A549 (cell line): ENCODE results near the gene SEPHS1.

Experiments used
- BHLHE40 ChIP-seq: IDR thresholded peaks from 2 replicates; pipeline ENCODE4 v1.6.1; 2012; ENCODE audit warnings: low read depth, low read length, inconsistent platforms
- CBX8 ChIP-seq: fragments of 200-600 bp; sonication (generic); IDR thresholded peaks from 2 replicates; pipeline ENCODE4 v1.6.1; 2016
- CEBPB ChIP-seq, 2 experiments: fragments of >200 bp in 1 of 2; sonication (Bioruptor Twin) in 1 of 2; formaldehyde crosslinking in 1 of 2; IDR thresholded peaks; 2 replicates each; pipeline ENCODE4 v1.6.1; 2012 to 2016
- EP300 ChIP-seq, 2 experiments: fragments of >200 bp; sonication (Bioruptor Twin); formaldehyde crosslinking; IDR thresholded peaks; 2 replicates in 1 of 2; 3 replicates in 1 of 2; pipeline ENCODE4 v1.6.1; 2016 to 2017
- MAZ ChIP-seq: fragments of 150-350 bp; IDR thresholded peaks from 2 replicates; pipeline ENCODE4 v1.6.1; 2014; ENCODE audit warnings: antibody characterized with exemption, low read depth, low read length, borderline replicate concordance
- NR3C1 ChIP-seq: fragments of >200 bp; sonication (Bioruptor Twin); formaldehyde crosslinking; IDR thresholded peaks from 3 replicates; pipeline ENCODE4 v1.6.1; 2017
- PHF8 ChIP-seq: fragments of 200-600 bp; sonication (generic); IDR thresholded peaks from 2 replicates; pipeline ENCODE4 v1.6.1; 2016; ENCODE audit warnings: low read depth, mild to moderate bottlenecking, antibody characterized with exemption, moderate library complexity, borderline replicate concordance
- POLR2A ChIP-seq: IDR thresholded peaks from 2 replicates; pipeline ENCODE4 v1.6.1; 2012; ENCODE audit warnings: mild to moderate bottlenecking, low read length
- SMC3 ChIP-seq: fragments of >200 bp; sonication (Bioruptor Twin); formaldehyde crosslinking; IDR thresholded peaks from 3 replicates; pipeline ENCODE4 v1.6.1; 2018; ENCODE audit warnings: inconsistent platforms
- TF ChIP-seq, protein P1 (sequence below): fragments of >200 bp; sonication (Bioruptor Twin); formaldehyde crosslinking; IDR thresholded peaks from 3 replicates; pipeline ENCODE4 v1.5.1; 2016
- TF ChIP-seq, protein P2 (sequence below): fragments of 250-450 bp; sonication (Bioruptor Pico); IDR thresholded peaks from 2 replicates; pipeline ENCODE4 v1.5.0; 2021; ENCODE audit warnings: mild to moderate bottlenecking, moderate library complexity, borderline replicate concordance
- TF ChIP-seq, protein P3 (sequence below): IDR thresholded peaks from 2 replicates; pipeline ENCODE4 v1.6.1; 2012

DNA sequence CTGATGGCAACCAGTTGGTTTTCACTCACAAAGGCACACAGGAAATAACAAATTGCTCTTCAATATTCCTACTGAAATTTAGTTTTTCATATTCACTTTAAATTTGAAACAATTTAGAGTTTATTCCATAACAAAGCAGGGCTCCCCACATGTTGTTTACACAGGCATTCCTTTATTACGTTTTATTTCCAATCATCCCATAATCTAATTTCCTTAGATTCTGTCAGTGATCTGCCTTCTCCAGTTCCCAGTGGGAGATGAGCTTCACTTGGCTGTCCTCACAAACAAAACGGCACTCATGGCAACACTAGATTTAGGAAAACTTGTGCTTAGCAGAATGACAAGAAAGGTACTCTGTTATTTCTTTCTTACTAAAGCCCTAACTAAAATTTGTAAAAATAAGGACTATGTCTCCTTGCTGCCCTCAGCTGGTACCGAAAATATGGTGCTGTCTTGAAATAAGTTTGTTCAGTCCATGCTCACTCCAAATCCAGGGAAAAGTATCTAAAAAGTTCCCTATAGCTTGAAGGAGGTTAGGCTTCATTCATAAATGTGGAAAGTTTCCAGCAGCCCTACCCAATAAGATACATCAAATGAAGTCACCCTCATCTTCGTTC, 71.2 kb downstream of the SEPHS1 start:
- TF ChIP-seq CBX8: no peak
- TF ChIP-seq, protein P1, sequence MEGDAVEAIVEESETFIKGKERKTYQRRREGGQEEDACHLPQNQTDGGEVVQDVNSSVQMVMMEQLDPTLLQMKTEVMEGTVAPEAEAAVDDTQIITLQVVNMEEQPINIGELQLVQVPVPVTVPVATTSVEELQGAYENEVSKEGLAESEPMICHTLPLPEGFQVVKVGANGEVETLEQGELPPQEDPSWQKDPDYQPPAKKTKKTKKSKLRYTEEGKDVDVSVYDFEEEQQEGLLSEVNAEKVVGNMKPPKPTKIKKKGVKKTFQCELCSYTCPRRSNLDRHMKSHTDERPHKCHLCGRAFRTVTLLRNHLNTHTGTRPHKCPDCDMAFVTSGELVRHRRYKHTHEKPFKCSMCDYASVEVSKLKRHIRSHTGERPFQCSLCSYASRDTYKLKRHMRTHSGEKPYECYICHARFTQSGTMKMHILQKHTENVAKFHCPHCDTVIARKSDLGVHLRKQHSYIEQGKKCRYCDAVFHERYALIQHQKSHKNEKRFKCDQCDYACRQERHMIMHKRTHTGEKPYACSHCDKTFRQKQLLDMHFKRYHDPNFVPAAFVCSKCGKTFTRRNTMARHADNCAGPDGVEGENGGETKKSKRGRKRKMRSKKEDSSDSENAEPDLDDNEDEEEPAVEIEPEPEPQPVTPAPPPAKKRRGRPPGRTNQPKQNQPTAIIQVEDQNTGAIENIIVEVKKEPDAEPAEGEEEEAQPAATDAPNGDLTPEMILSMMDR: no peak; the same call in 2 of the 3 replicates
- TF ChIP-seq, protein P2, sequence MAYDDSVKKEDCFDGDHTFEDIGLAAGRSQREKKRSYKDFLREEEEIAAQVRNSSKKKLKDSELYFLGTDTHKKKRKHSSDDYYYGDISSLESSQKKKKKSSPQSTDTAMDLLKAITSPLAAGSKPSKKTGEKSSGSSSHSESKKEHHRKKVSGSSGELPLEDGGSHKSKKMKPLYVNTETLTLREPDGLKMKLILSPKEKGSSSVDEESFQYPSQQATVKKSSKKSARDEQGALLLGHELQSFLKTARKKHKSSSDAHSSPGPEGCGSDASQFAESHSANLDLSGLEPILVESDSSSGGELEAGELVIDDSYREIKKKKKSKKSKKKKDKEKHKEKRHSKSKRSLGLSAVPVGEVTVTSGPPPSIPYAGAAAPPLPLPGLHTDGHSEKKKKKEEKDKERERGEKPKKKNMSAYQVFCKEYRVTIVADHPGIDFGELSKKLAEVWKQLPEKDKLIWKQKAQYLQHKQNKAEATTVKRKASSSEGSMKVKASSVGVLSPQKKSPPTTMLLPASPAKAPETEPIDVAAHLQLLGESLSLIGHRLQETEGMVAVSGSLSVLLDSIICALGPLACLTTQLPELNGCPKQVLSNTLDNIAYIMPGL (CRISPR knock-in tag): no peak
- TF ChIP-seq, protein P3, sequence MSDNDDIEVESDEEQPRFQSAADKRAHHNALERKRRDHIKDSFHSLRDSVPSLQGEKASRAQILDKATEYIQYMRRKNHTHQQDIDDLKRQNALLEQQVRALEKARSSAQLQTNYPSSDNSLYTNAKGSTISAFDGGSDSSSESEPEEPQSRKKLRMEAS: no peak
- no peak for TF ChIP-seq MAZ
- no peak for TF ChIP-seq POLR2A
- TF ChIP-seq PHF8: no peak
- no peak for TF ChIP-seq EP300 (IDR thresholded peaks at IDR 0.05)
- no peak for TF ChIP-seq SMC3
- no peak for TF ChIP-seq NR3C1
- no peak for TF ChIP-seq BHLHE40
- no peak for TF ChIP-seq CEBPB (IDR thresholded peaks at IDR 0.05)
